Chondrocyte (in vitro differentiated cells): Measurements from ENCODE around the gene CYP4A22. TPM values are rescaled to one million over a fixed set of nuclear protein-coding genes. Genes with fewer than 3 reads are reported as not detected.

Experiments
- DNase-seq: peaks from one replicate; pipeline ENCODE4 v3.0.0; 2021; ENCODE audit warnings: mixed read lengths, low spot score
- H3K27ac Mint-ChIP-seq: one replicate; pipeline ENCODE4 v1.8.0; 2021; ENCODE audit warnings: mild to moderate bottlenecking, moderate library complexity, mixed read lengths; ENCODE audit not compliant: unreplicated experiment
- H3K27me3 Mint-ChIP-seq: 2 replicates; pipeline ENCODE4 v1.8.0; 2021; ENCODE audit warnings: low read depth, mixed read lengths
- H3K36me3 Mint-ChIP-seq: 2 replicates; pipeline ENCODE4 v1.8.0; 2021; ENCODE audit warnings: low read depth, mixed read lengths
- H3K4me1 Mint-ChIP-seq: 2 replicates; pipeline ENCODE4 v1.8.0; 2021; ENCODE audit warnings: low read depth, mild to moderate bottlenecking, mixed read lengths
- H3K4me3 Mint-ChIP-seq: one replicate; pipeline ENCODE4 v1.8.0; 2021; ENCODE audit warnings: mild to moderate bottlenecking, moderate library complexity, mixed read lengths; ENCODE audit not compliant: unreplicated experiment
- H3K9me3 Mint-ChIP-seq: 2 replicates; pipeline ENCODE4 v1.8.0; 2021; ENCODE audit warnings: low read depth, mixed read lengths
- CTCF ChIP-seq: fragments of 200-600 bp; sonication (generic); IDR thresholded peaks from 2 replicates; pipeline ENCODE4 v1.5.0; 2021; ENCODE audit warnings: antibody characterized with exemption, mild to moderate bottlenecking, moderate library complexity
- total RNA-seq: library from RNA; stranded (reverse); gene quantifications from 3 replicates; pipeline ENCODE4 v1.2.1, GENCODE V29; 2021

Gene CYP4A22
- total RNA-seq, 1 donor from 2014 or later: not detected

- H3K27me3 Mint-ChIP-seq: peaks cover 9% of the 10 kb centered on the region
- no peak for DNase-seq
- H3K9me3 Mint-ChIP-seq: no peaks in the 10 kb centered on the region
- no peaks in the 10 kb centered on the region for H3K36me3 Mint-ChIP-seq
- no peak overlapping the region for H3K4me3 Mint-ChIP-seq
- H3K27ac Mint-ChIP-seq: no peak overlapping the region
- H3K4me1 Mint-ChIP-seq: peaks cover 22% of the 10 kb centered on the region
- no peak for TF ChIP-seq CTCF
These were observed 43.4 kb downstream of the CYP4A22 start for GRCh38 chr1:47180603-47181094.

GRCh38 chr1:47181095-47181954 is 44.1 kb downstream of the CYP4A22 start:
- Mint-ChIP-seq H3K9me3 (no peaks in the 10 kb centered on the region), H3K4me3 (no peak overlapping the region), H3K36me3 (no peaks in the 10 kb centered on the region), H3K27me3 (peaks cover 9% of the 10 kb centered on the region), H3K4me1 (peaks cover 22% of the 10 kb centered on the region), H3K27ac (no peak overlapping the region)
- no peak for TF ChIP-seq CTCF
- DNase-seq: no peak

- H3K4me3 Mint-ChIP-seq: no peak overlapping the region
- TF ChIP-seq CTCF: no peak
- no peaks in the 10 kb centered on the region for H3K36me3 Mint-ChIP-seq
- H3K4me1 Mint-ChIP-seq: peaks cover 22% of the 10 kb centered on the region
- H3K27me3 Mint-ChIP-seq: peaks cover 9% of the 10 kb centered on the region
- H3K27ac Mint-ChIP-seq: no peak overlapping the region
- H3K9me3 Mint-ChIP-seq: no peaks in the 10 kb centered on the region
- no peak for DNase-seq
These were observed 44.9 kb downstream of the CYP4A22 start for GRCh38 chr1:47181955-47182675.

GRCh38 chr1:47182676-47183235 is 45.5 kb downstream of the CYP4A22 start:
- no peak for TF ChIP-seq CTCF
- Mint-ChIP-seq H3K27ac (no peak overlapping the region), H3K9me3 (no peaks in the 10 kb centered on the region), H3K27me3 (peaks cover 9% of the 10 kb centered on the region), H3K36me3 (no peaks in the 10 kb centered on the region), H3K4me1 (peaks cover 22% of the 10 kb centered on the region), H3K4me3 (no peak overlapping the region)
- DNase-seq: no peak
